ENCODE data around the gene INTS12.
A peak's percentile ranks its signal among the peaks of the same experiment; 100 is the strongest.
"Not testable (repeated sequence)": the region's sequence is repeated elsewhere in the genome, so short reads cannot be mapped to it uniquely, and the experiment has no call there.

INTS12 gene, protein sequence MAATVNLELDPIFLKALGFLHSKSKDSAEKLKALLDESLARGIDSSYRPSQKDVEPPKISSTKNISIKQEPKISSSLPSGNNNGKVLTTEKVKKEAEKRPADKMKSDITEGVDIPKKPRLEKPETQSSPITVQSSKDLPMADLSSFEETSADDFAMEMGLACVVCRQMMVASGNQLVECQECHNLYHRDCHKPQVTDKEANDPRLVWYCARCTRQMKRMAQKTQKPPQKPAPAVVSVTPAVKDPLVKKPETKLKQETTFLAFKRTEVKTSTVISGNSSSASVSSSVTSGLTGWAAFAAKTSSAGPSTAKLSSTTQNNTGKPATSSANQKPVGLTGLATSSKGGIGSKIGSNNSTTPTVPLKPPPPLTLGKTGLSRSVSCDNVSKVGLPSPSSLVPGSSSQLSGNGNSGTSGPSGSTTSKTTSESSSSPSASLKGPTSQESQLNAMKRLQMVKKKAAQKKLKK

GRCh38 chr4:105708181-105709080, at the start of gene INTS12, which contains the start of gene GSTCD:
INTS12 (minus strand) TSS chr4:105708689; CDS start chr4:105700005, 8,684 bp downstream.
GSTCD (plus strand) TSS chr4:105708784; CDS start chr4:105717614, 8,830 bp downstream.
- peak; percentile 62 to 80 (median 77) for DNase-seq (ENCODE audit: low read depth in 2 of 3, low spot score in 2 of 3)

DNA sequence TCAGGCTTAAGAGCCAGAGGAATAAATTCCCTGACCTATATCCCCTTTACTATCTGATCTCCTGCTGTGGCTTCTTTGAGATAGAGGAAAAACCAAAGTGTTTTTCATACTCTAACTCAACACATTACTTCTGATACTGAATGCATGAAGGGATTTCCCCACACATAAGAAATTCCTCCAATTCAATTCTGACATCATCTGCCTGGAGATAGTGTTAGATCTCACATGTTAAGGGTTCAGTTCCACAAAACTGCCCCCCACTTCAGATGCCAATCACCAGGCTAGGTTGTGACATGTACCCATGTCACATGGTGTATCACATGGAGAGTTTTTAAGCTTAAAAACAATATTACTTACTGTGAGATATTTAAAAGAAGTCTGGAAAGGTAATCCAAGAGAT, 46.9 kb upstream of the INTS12 start:
- no peak for DNase-seq (ENCODE audit: low read depth in 2 of 3, low spot score in 2 of 3)

DNA sequence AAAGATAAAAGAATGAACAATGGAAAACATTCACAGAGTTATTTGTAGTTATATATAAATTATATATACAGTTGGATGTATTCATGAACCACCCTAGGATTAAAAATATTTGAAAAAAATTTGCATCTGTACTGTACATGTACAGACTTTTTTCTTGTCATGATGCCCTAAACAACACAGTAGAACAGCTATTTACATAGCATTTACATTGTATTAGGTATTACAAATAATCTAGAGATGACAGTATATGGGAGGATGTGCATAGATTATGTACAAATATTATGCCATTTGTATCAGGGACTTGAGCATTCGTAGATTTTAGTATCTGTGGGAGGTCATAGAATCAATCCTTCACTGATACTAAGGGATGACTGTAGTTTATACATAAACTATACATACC, 44.9 kb upstream of the INTS12 start:
- no peak for DNase-seq (ENCODE audit: low read depth in 2 of 3, low spot score in 2 of 3)

- no peak for DNase-seq (ENCODE audit: low read depth in 2 of 3, low spot score in 2 of 3)
Observed at GRCh38 chr4:105751718-105752299, 43.3 kb upstream of the INTS12 start.

GRCh38 chr4:105748222-105748621, 39.7 kb upstream of the INTS12 start:
- DNase-seq (ENCODE audit: low read depth in 2 of 3, low spot score in 2 of 3), result no peak

DNA sequence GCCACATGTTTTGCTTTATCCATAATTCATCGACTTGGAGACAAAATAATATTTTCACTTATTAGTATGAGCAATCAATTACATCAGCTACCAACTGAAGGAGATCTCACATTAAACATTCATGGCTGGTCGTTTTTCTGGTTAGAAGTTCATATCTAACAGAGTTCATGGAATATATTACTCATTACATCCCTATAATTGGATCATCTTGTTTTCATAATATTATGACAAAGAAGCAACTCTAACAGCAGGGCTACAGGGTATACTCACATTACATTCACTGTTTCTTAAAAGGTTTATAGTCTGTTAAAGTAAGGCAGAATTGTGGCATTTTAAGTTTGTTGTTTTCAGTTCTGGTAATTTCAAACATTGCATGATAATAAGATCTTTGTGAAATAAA, 33.1 kb upstream of the INTS12 start:
- no peak for DNase-seq (ENCODE audit: low read depth in 2 of 3, low spot score in 2 of 3)

DNA sequence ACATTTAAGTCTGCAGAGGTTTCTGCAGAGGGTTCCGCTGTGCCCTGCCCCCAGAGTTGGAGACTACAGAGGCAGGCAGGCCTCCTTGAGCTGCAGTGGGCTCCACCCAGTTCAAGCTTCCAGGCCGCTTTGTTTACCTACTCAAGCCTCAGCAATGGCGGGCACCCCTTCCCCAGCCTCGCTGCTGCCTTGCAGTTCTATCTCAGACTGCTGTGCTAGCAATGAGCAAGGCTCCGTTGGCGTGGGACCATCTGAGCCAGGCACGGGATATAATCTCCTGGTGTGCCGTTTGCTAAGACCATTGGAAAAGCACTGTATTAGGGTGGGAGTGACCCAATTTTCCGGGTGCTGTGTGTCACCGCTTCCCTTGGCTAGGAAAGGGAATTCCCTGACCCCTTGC, 26.7 kb upstream of the INTS12 start:
- not testable (repeated sequence) for DNase-seq (ENCODE audit: low read depth in 2 of 3, low spot score in 2 of 3)

DNA sequence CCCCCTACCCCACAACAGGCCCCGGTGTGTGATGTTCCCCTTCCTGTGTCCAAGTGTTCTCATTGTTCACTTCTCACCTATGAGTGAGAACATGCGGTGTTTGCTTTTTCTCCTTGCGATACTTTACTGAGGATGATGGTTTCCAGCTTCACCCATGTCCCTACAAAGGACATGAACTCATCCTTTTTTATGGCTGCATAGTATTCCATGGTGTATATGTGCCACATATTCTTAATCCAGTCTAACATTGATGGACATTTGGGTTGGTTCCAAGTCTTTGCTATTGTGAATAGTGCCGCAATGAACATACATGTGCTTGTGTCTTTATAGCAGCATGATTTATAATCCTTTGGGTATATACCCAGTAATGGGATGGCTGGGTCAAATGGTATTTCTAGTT, 21.4 kb upstream of the INTS12 start:
- not testable (repeated sequence) for DNase-seq (ENCODE audit: low read depth in 2 of 3, low spot score in 2 of 3)

- DNase-seq (ENCODE audit: low read depth in 2 of 3, low spot score in 2 of 3), result no peak
Observed at GRCh38 chr4:105725623-105726022, 17.1 kb upstream of the INTS12 start.

DNA sequence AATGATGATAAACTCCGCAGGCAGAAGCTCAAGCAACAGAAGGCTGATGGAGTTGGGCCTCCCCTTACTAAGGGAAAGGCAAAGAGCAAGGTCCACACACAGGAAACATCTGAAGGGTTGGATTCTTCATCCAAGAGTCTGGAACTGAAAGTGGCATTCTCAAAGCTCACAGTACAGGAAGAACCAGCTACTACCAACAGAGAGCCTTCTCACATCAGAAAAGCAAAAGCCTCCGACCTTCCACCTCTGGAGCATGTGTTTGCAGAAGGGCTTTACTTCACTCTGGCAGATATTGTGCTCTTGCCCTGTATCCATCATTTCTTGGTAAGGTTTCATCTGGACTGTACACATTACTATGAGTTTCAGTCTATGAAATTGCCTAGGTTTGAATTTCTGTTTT, 10.7 kb upstream of the INTS12 start:
- no peak for DNase-seq (ENCODE audit: low read depth in 2 of 3, low spot score in 2 of 3)

DNA sequence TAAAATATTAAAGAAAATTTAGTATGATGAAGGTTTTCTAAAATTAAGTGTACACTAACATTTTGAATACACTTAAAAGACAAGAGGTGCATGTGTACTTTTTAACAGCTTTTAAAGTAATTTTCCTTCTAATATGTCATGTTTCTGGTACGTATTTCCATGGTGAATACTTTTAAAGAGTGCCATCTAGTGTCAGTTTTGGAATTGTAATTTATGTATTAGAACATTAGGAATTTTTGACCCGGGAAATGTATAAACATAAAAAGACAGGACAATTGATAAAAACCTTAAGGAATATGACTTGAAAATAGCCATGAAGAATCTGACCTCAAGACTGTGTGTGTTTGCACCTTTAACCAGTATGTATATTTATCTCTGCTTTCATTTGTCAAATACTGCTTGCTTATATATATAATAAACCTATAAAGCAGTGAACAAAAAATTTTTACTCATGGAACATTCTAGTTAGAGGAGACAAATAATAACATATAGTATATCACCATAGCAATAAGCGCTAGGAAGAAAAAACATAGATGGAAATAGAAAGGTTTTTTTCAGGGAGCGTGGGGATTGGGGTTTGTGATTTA, 7.3 kb upstream of the INTS12 start:
- no peak for DNase-seq (ENCODE audit: low read depth in 2 of 3, low spot score in 2 of 3)

GRCh38 chr4:105714932-105715331, 6.4 kb upstream of the INTS12 start:
- DNase-seq (ENCODE audit: low read depth in 2 of 3, low spot score in 2 of 3), result no peak

GRCh38 chr4:105714071-105714521, 5.6 kb upstream of the INTS12 start:
- no peak for DNase-seq (ENCODE audit: low read depth in 2 of 3, low spot score in 2 of 3)

GRCh38 chr4:105712766-105713165, 4.3 kb upstream of the INTS12 start:
- no peak for DNase-seq (ENCODE audit: low read depth in 2 of 3, low spot score in 2 of 3)

GRCh38 chr4:105710678-105711077, 2.2 kb upstream of the INTS12 start:
- DNase-seq (ENCODE audit: low read depth in 2 of 3, low spot score in 2 of 3), result no peak

DNA sequence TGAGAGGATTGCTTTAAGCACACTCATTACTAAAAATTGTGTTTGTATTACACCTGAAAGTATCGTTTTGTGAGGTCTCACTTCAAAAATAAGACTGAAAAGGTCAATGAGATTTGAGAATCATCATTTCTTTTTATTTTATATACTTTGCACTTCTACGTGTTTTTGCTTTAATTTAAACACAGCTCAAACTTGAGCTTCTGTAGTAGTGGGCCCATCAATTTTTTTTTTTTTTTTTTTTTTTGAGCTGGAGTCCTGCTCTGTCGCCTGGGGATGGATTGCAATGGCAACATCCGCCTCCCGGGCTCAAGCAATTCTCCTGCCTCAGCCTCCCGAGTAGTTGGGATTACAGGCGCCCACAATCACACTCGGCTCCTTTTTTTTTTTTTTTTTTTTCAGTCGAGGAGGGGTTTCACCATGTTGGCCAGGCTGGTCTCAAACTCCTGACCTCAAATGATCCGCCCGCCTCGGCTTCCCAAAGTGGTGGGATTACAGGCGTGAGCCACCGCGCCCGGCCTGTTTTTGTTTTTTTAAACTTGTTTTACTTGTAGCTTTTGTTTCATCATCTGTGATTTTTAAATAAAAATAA, 1.6 kb upstream of the INTS12 start:
- no peak for DNase-seq (ENCODE audit: low read depth in 2 of 3, low spot score in 2 of 3)

- peak in 1 of 3 experiments; percentile 3 for DNase-seq (ENCODE audit: low read depth in 2 of 3, low spot score in 2 of 3)
Observed at GRCh38 chr4:105709081-105709450, 577 bp upstream of the INTS12 start.

DNA sequence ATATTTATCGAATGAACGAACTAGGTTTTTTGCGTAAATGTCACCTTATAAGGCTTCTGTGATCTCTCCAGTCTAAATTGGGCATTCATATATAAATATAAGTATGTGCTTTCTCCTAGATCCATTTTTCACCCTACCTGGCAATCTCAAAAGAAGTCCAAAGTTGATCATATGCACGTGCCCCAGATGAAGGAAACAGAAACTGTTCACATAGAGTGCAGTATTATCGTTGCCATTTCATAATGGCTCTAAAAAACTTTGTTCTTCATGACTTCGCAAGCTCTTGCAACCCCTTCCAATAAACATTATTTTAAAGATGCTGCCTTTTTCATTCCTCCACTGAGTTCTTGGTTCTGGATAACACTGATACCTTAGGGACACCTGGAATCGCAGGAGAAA, 708 bp downstream of the INTS12 start:
- no peak for DNase-seq (ENCODE audit: low read depth in 2 of 3, low spot score in 2 of 3)

GRCh38 chr4:105698607-105699006, 9.9 kb downstream of the INTS12 start:
- DNase-seq (ENCODE audit: low read depth in 2 of 3, low spot score in 2 of 3), result no peak

GRCh38 chr4:105695832-105696231, 12.7 kb downstream of the INTS12 start:
- not testable (repeated sequence) for DNase-seq (ENCODE audit: low read depth in 2 of 3, low spot score in 2 of 3)

GRCh38 chr4:105694812-105695211, 13.7 kb downstream of the INTS12 start:
- not testable (repeated sequence) for DNase-seq (ENCODE audit: low read depth in 2 of 3, low spot score in 2 of 3)
